SK-N-SH (cell line): ENCODE data around the gene TRANK1.

ENCODE experiments used
- EP300 ChIP-seq, 2 experiments: IDR thresholded peaks; 2 replicates each; pipeline versions ENCODE4 v1.4.0 to v1.6.1; 2012; ENCODE audit warnings: borderline replicate concordance in 1 of 2, low read depth in 1 of 2, low read length in 1 of 2
- FOSL2 ChIP-seq: IDR thresholded peaks from 2 replicates; pipeline ENCODE4 v1.4.0; 2012; ENCODE audit warnings: low read depth, mild to moderate bottlenecking, moderate library complexity, borderline replicate concordance
- GABPA ChIP-seq: IDR thresholded peaks from 2 replicates; pipeline ENCODE4 v1.4.0; 2012; ENCODE audit warnings: low read depth, mild to moderate bottlenecking
- PBX3 ChIP-seq: IDR thresholded peaks from 2 replicates; pipeline ENCODE4; 2012
- POLR2AphosphoS5 ChIP-seq: IDR thresholded peaks from 2 replicates; pipeline ENCODE4 v1.6.1; 2012; ENCODE audit warnings: low read depth, low read length
- SIN3A ChIP-seq: IDR thresholded peaks from 2 replicates; pipeline ENCODE4 v1.6.1; 2012; ENCODE audit warnings: low read depth, mild to moderate bottlenecking, low read length, moderate library complexity, borderline replicate concordance
- TAF1 ChIP-seq: IDR thresholded peaks from 2 replicates; pipeline ENCODE4 v1.6.1; 2012; ENCODE audit warnings: low read depth, mild to moderate bottlenecking, low read length, moderate library complexity, borderline replicate concordance
- TCF12 ChIP-seq: IDR thresholded peaks from 2 replicates; pipeline ENCODE4 v1.4.0; 2012
- YY1 ChIP-seq: IDR thresholded peaks from 2 replicates; pipeline ENCODE4 v1.4.0; 2012; ENCODE audit warnings: low read depth, mild to moderate bottlenecking
- TF ChIP-seq, protein P1 (sequence below): fragments of 200-600 bp; sonication (generic); IDR thresholded peaks from 2 replicates; pipeline ENCODE4 v1.6.1; 2017; ENCODE audit warnings: antibody characterized with exemption, mild to moderate bottlenecking, moderate library complexity
- TF ChIP-seq, protein P2 (sequence below): fragments of 150-350 bp; IDR thresholded peaks from 2 replicates; pipeline ENCODE4 v1.6.1; 2016; ENCODE audit warnings: mild to moderate bottlenecking, low read depth, low read length

GRCh38 chr3:36941162-36941561 lies 3.7 kb downstream of the TRANK1 start:
- TF ChIP-seq TAF1 (no peak), PBX3 (no peak), POLR2AphosphoS5 (no peak), GABPA (no peak), EP300 (IDR thresholded peaks at IDR 0.05; ENCODE audit: borderline replicate concordance in 1 of 2, low read depth in 1 of 2, low read length in 1 of 2) (no peak), FOSL2 (no peak), YY1 (no peak), SIN3A (no peak), TCF12 (no peak)
- TF ChIP-seq, protein P1, sequence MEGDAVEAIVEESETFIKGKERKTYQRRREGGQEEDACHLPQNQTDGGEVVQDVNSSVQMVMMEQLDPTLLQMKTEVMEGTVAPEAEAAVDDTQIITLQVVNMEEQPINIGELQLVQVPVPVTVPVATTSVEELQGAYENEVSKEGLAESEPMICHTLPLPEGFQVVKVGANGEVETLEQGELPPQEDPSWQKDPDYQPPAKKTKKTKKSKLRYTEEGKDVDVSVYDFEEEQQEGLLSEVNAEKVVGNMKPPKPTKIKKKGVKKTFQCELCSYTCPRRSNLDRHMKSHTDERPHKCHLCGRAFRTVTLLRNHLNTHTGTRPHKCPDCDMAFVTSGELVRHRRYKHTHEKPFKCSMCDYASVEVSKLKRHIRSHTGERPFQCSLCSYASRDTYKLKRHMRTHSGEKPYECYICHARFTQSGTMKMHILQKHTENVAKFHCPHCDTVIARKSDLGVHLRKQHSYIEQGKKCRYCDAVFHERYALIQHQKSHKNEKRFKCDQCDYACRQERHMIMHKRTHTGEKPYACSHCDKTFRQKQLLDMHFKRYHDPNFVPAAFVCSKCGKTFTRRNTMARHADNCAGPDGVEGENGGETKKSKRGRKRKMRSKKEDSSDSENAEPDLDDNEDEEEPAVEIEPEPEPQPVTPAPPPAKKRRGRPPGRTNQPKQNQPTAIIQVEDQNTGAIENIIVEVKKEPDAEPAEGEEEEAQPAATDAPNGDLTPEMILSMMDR: no peak
- TF ChIP-seq, protein P2, sequence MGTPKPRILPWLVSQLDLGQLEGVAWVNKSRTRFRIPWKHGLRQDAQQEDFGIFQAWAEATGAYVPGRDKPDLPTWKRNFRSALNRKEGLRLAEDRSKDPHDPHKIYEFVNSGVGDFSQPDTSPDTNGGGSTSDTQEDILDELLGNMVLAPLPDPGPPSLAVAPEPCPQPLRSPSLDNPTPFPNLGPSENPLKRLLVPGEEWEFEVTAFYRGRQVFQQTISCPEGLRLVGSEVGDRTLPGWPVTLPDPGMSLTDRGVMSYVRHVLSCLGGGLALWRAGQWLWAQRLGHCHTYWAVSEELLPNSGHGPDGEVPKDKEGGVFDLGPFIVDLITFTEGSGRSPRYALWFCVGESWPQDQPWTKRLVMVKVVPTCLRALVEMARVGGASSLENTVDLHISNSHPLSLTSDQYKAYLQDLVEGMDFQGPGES: no peak
